ENCODE measurements around the gene TMEM175.
A peak's percentile ranks its signal among the peaks of the same experiment; 100 is the strongest.
"Not testable (repeated sequence)": the region's sequence is repeated elsewhere in the genome, so short reads cannot be mapped to it uniquely, and the experiment has no call there.

Gene TMEM175

GRCh38 chr4:967113-968104, 35.1 kb downstream of the TMEM175 start:
- Mint-ChIP-seq H3K9me3 (no peaks in the 10 kb centered on the region), H3K36me3 (ENCODE audit: low read depth) (peaks cover 2% of the 10 kb centered on the region), H3K4me1 (ENCODE audit: low read depth) (peaks cover 3% of the 10 kb centered on the region), H3K4me3 (no peak overlapping the region), H3K27me3 (ENCODE audit: low read depth) (no peaks in the 10 kb centered on the region), H3K27ac (no peak overlapping the region)
- DNase-seq (ENCODE audit: low spot score): no peak

- Mint-ChIP-seq H3K9me3 (no peaks in the 10 kb centered on the region), H3K4me3 (no peak overlapping the region), H3K27ac (no peak overlapping the region), H3K4me1 (ENCODE audit: low read depth) (peaks cover 3% of the 10 kb centered on the region), H3K27me3 (ENCODE audit: low read depth) (no peaks in the 10 kb centered on the region), H3K36me3 (ENCODE audit: low read depth) (peaks cover 2% of the 10 kb centered on the region)
- no peak for DNase-seq (ENCODE audit: low spot score)
Observed at GRCh38 chr4:968221-968620, 36.0 kb downstream of the TMEM175 start.

- H3K4me3 Mint-ChIP-seq: no peak overlapping the region
- no peak for DNase-seq (ENCODE audit: low spot score)
- peaks cover 2% of the 10 kb centered on the region for H3K36me3 Mint-ChIP-seq (ENCODE audit: low read depth)
- H3K27me3 Mint-ChIP-seq (ENCODE audit: low read depth): no peaks in the 10 kb centered on the region
- peaks cover 3% of the 10 kb centered on the region for H3K4me1 Mint-ChIP-seq (ENCODE audit: low read depth)
- no peaks in the 10 kb centered on the region for H3K9me3 Mint-ChIP-seq
- H3K27ac Mint-ChIP-seq: no peak overlapping the region
Observed at GRCh38 chr4:968621-969394, 36.5 kb downstream of the TMEM175 start.

GRCh38 chr4:970046-970745, 37.9 kb downstream of the TMEM175 start:
- Mint-ChIP-seq H3K4me1 (ENCODE audit: low read depth) (peaks cover 3% of the 10 kb centered on the region), H3K4me3 (no peak overlapping the region), H3K27ac (no peak overlapping the region), H3K36me3 (ENCODE audit: low read depth) (peaks cover 2% of the 10 kb centered on the region), H3K9me3 (no peaks in the 10 kb centered on the region), H3K27me3 (ENCODE audit: low read depth) (no peaks in the 10 kb centered on the region)
- DNase-seq (ENCODE audit: low spot score): no peak

GRCh38 chr4:970854-971520, 38.7 kb downstream of the TMEM175 start:
- DNase-seq (ENCODE audit: low spot score): no peak
- H3K27ac Mint-ChIP-seq: no peak overlapping the region
- H3K9me3 Mint-ChIP-seq: no peaks in the 10 kb centered on the region
- H3K4me3 Mint-ChIP-seq: no peak overlapping the region
- H3K36me3 Mint-ChIP-seq (ENCODE audit: low read depth): peaks cover under 1% of the 10 kb centered on the region
- H3K27me3 Mint-ChIP-seq (ENCODE audit: low read depth): no peaks in the 10 kb centered on the region
- peaks cover 3% of the 10 kb centered on the region for H3K4me1 Mint-ChIP-seq (ENCODE audit: low read depth)

GRCh38 chr4:971666-972500, 39.6 kb downstream of the TMEM175 start:
- Mint-ChIP-seq H3K36me3 (ENCODE audit: low read depth) (no peaks in the 10 kb centered on the region), H3K4me3 (peak overlapping the region; percentile 7), H3K27me3 (ENCODE audit: low read depth) (no peaks in the 10 kb centered on the region), H3K27ac (no peak overlapping the region), H3K9me3 (no peaks in the 10 kb centered on the region), H3K4me1 (ENCODE audit: low read depth) (peaks cover 3% of the 10 kb centered on the region)
- no peak for DNase-seq (ENCODE audit: low spot score)

GRCh38 chr4:972651-973424, 40.6 kb downstream of the TMEM175 start:
- Mint-ChIP-seq H3K27me3 (ENCODE audit: low read depth) (no peaks in the 10 kb centered on the region), H3K4me3 (peak overlapping the region; percentile 26), H3K36me3 (ENCODE audit: low read depth) (no peaks in the 10 kb centered on the region), H3K4me1 (ENCODE audit: low read depth) (peaks cover 3% of the 10 kb centered on the region), H3K27ac (no peak overlapping the region), H3K9me3 (no peaks in the 10 kb centered on the region)
- peak; percentile 57 for DNase-seq (ENCODE audit: low spot score)

- no peaks in the 10 kb centered on the region for H3K36me3 Mint-ChIP-seq (ENCODE audit: low read depth)
- H3K4me1 Mint-ChIP-seq (ENCODE audit: low read depth): peaks cover 3% of the 10 kb centered on the region
- peak; percentile 79 for DNase-seq (ENCODE audit: low spot score)
- H3K27me3 Mint-ChIP-seq (ENCODE audit: low read depth): no peaks in the 10 kb centered on the region
- H3K27ac Mint-ChIP-seq: no peak within 1 kb of the TSS
- H3K4me3 Mint-ChIP-seq: peak within 1 kb of the TSS; percentile 26
- no peaks in the 10 kb centered on the region for H3K9me3 Mint-ChIP-seq
Observed at GRCh38 chr4:973431-974397, 41.5 kb downstream of the TMEM175 start, which contains the start of gene DGKQ. DGKQ (minus strand) TSS chr4:973569; CDS start chr4:973482, 87 bp downstream.

GRCh38 chr4:974668-975067, 42.4 kb downstream of the TMEM175 start:
- DNase-seq (ENCODE audit: low spot score): no peak
- H3K36me3 Mint-ChIP-seq (ENCODE audit: low read depth): no peaks in the 10 kb centered on the region
- H3K4me1 Mint-ChIP-seq (ENCODE audit: low read depth): peaks cover 3% of the 10 kb centered on the region
- no peak overlapping the region for H3K27ac Mint-ChIP-seq
- H3K27me3 Mint-ChIP-seq (ENCODE audit: low read depth): no peaks in the 10 kb centered on the region
- H3K9me3 Mint-ChIP-seq: no peaks in the 10 kb centered on the region
- no peak overlapping the region for H3K4me3 Mint-ChIP-seq

GRCh38 chr4:976016-976415, 43.8 kb downstream of the TMEM175 start:
- H3K4me1 Mint-ChIP-seq (ENCODE audit: low read depth); H3K27me3 Mint-ChIP-seq (ENCODE audit: low read depth); H3K36me3 Mint-ChIP-seq (ENCODE audit: low read depth); H3K9me3 Mint-ChIP-seq; DNase-seq (ENCODE audit: low spot score); H3K4me3 Mint-ChIP-seq; H3K27ac Mint-ChIP-seq: not testable (repeated sequence)

GRCh38 chr4:978957-979701, 46.9 kb downstream of the TMEM175 start:
- no peak overlapping the region for H3K4me3 Mint-ChIP-seq
- no peaks in the 10 kb centered on the region for H3K36me3 Mint-ChIP-seq (ENCODE audit: low read depth)
- no peak overlapping the region for H3K27ac Mint-ChIP-seq
- H3K9me3 Mint-ChIP-seq: no peaks in the 10 kb centered on the region
- no peaks in the 10 kb centered on the region for H3K4me1 Mint-ChIP-seq (ENCODE audit: low read depth)
- no peak for DNase-seq (ENCODE audit: low spot score)
- H3K27me3 Mint-ChIP-seq (ENCODE audit: low read depth): no peaks in the 10 kb centered on the region
